Measurements from ENCODE around the gene SLC35F3.

Gene SLC35F3

GRCh38 chr1:234326497-234327366 is 422.3 kb downstream of the SLC35F3 start:
- no peak overlapping the region for H3K23ac ChIP-seq (ENCODE audit: low read depth, low read length, poor library complexity)
- no peak overlapping the region for H3K14ac ChIP-seq (ENCODE audit: low read length)
- DNase-seq (ENCODE audit: low spot score): peak; percentile 56
- H2BK5ac ChIP-seq (ENCODE audit: low read length): no peak overlapping the region
- H3K4me3 ChIP-seq (ENCODE audit: low read length in 2 of 2): no peak overlapping the region
- H3K27ac ChIP-seq (replicated peaks; ENCODE audit: low read length): no peak overlapping the region
- H3K4me1 ChIP-seq (ENCODE audit: control insufficient read depth in 2 of 2, insufficient read depth in 1 of 2, low read depth in 1 of 2, low read length in 2 of 2): peaks cover 0 to 3% of the 10 kb centered on the region in 2 donors
- no peak overlapping the region for H3K9ac ChIP-seq (ENCODE audit: low read depth, low read length, poor library complexity)
- no peak overlapping the region for H2BK15ac ChIP-seq (ENCODE audit: low read length)
- no peak overlapping the region for H2BK120ac ChIP-seq (ENCODE audit: low read depth, low read length)
- no peaks in the 10 kb centered on the region for H3K79me1 ChIP-seq (ENCODE audit: low read depth, low read length)
- WGBS, 2 donors (ENCODE audit: extremely low coverage in 2 of 2, insufficient read length in 2 of 2, insufficient replicate concordance in 1 of 2): no CpG with 5 or more reads among the region's 20 CpGs
- H3K4me2 ChIP-seq (ENCODE audit: insufficient read depth, low read length, poor library complexity, severe bottlenecking): no peak overlapping the region
- no peaks in the 10 kb centered on the region for H3K9me3 ChIP-seq (replicated peaks in 1 of 2; ENCODE audit: control insufficient read depth in 2 of 2, insufficient read depth in 1 of 2, low read depth in 1 of 2, low read length in 2 of 2)
- H2AK5ac ChIP-seq (ENCODE audit: low read depth, low read length): no peak overlapping the region
- no peak overlapping the region for H2BK12ac ChIP-seq (ENCODE audit: low read length)
- no peak overlapping the region for H3K18ac ChIP-seq (ENCODE audit: low read length)
- no peak overlapping the region for H3K4ac ChIP-seq (ENCODE audit: low read length)
- H2AFZ ChIP-seq (ENCODE audit: low read length): peak overlapping the region; percentile 77
- H3K27me3 ChIP-seq (ENCODE audit: control insufficient read depth in 3 of 3, insufficient read depth in 3 of 3, low read depth in 1 of 3, low read length in 3 of 3): peaks cover 0 to 35% (median 0%) of the 10 kb centered on the region in 3 experiments
- no peaks in the 10 kb centered on the region for H3K36me3 ChIP-seq (replicated peaks in 1 of 2; ENCODE audit: control insufficient read depth in 2 of 2, insufficient read depth in 2 of 2, low read length in 2 of 2)
- no peak overlapping the region for H4K8ac ChIP-seq (ENCODE audit: low read depth, low read length)
- no peak overlapping the region for H4K91ac ChIP-seq (ENCODE audit: low read depth, low read length, poor library complexity)

GRCh38 chr1:234327577-234328164 is 423.2 kb downstream of the SLC35F3 start:
- no CpG with 5 or more reads among the region's 9 CpGs for WGBS, 2 donors (ENCODE audit: extremely low coverage in 2 of 2, insufficient read length in 2 of 2, insufficient replicate concordance in 1 of 2)

GRCh38 chr1:234330843-234331215 is 426.4 kb downstream of the SLC35F3 start:
- Histone ChIP-seq H3K79me1 (ENCODE audit: low read depth, low read length) (no peaks in the 10 kb centered on the region), H3K4ac (ENCODE audit: low read length) (no peak overlapping the region), H3K9me3 (replicated peaks in 1 of 2; ENCODE audit: control insufficient read depth in 2 of 2, insufficient read depth in 1 of 2, low read depth in 1 of 2, low read length in 2 of 2) (no peaks in the 10 kb centered on the region), H3K4me2 (ENCODE audit: insufficient read depth, low read length, poor library complexity, severe bottlenecking) (no peak overlapping the region), H3K27me3 (ENCODE audit: control insufficient read depth in 3 of 3, insufficient read depth in 3 of 3, low read depth in 1 of 3, low read length in 3 of 3) (peaks cover 0 to 13% (median 0%) of the 10 kb centered on the region in 3 experiments), H2AK5ac (ENCODE audit: low read depth, low read length) (no peak overlapping the region), H3K4me3 (ENCODE audit: low read length in 2 of 2) (no peak overlapping the region), H4K8ac (ENCODE audit: low read depth, low read length) (no peak overlapping the region), H2BK15ac (ENCODE audit: low read length) (no peak overlapping the region), H4K91ac (ENCODE audit: low read depth, low read length, poor library complexity) (no peak overlapping the region), H2BK5ac (ENCODE audit: low read length) (no peak overlapping the region), H3K14ac (ENCODE audit: low read length) (no peak overlapping the region), H3K27ac (replicated peaks; ENCODE audit: low read length) (no peak overlapping the region), H3K23ac (ENCODE audit: low read depth, low read length, poor library complexity) (no peak overlapping the region), H3K9ac (ENCODE audit: low read depth, low read length, poor library complexity) (no peak overlapping the region), H3K36me3 (replicated peaks in 1 of 2; ENCODE audit: control insufficient read depth in 2 of 2, insufficient read depth in 2 of 2, low read length in 2 of 2) (no peaks in the 10 kb centered on the region), H3K18ac (ENCODE audit: low read length) (no peak overlapping the region), H2BK120ac (ENCODE audit: low read depth, low read length) (no peak overlapping the region), H3K4me1 (ENCODE audit: control insufficient read depth in 2 of 2, insufficient read depth in 1 of 2, low read depth in 1 of 2, low read length in 2 of 2) (peaks cover 0 to 3% of the 10 kb centered on the region in 2 donors), H2AFZ (ENCODE audit: low read length) (no peak overlapping the region), H2BK12ac (ENCODE audit: low read length) (no peak overlapping the region)
- DNase-seq (ENCODE audit: low spot score): no peak
- no CpG with 5 or more reads among the region's 4 CpGs for WGBS, 2 donors (ENCODE audit: extremely low coverage in 2 of 2, insufficient read length in 2 of 2, insufficient replicate concordance in 1 of 2)

More at GRCh38 chr1:234327577-234328164, 423.2 kb downstream of the SLC35F3 start:
- Histone ChIP-seq H3K14ac (ENCODE audit: low read length) (no peak overlapping the region), H2AK5ac (ENCODE audit: low read depth, low read length) (no peak overlapping the region), H3K9ac (ENCODE audit: low read depth, low read length, poor library complexity) (no peak overlapping the region), H4K8ac (ENCODE audit: low read depth, low read length) (no peak overlapping the region), H3K27ac (replicated peaks; ENCODE audit: low read length) (no peak overlapping the region), H3K79me1 (ENCODE audit: low read depth, low read length) (no peaks in the 10 kb centered on the region), H3K4me2 (ENCODE audit: insufficient read depth, low read length, poor library complexity, severe bottlenecking) (no peak overlapping the region), H3K4ac (ENCODE audit: low read length) (no peak overlapping the region), H3K9me3 (replicated peaks in 1 of 2; ENCODE audit: control insufficient read depth in 2 of 2, insufficient read depth in 1 of 2, low read depth in 1 of 2, low read length in 2 of 2) (no peaks in the 10 kb centered on the region), H4K91ac (ENCODE audit: low read depth, low read length, poor library complexity) (no peak overlapping the region), H2BK120ac (ENCODE audit: low read depth, low read length) (no peak overlapping the region), H2BK12ac (ENCODE audit: low read length) (no peak overlapping the region), H2BK15ac (ENCODE audit: low read length) (no peak overlapping the region), H3K4me1 (ENCODE audit: control insufficient read depth in 2 of 2, insufficient read depth in 1 of 2, low read depth in 1 of 2, low read length in 2 of 2) (peaks cover 0 to 3% of the 10 kb centered on the region in 2 donors), H3K23ac (ENCODE audit: low read depth, low read length, poor library complexity) (no peak overlapping the region), H3K36me3 (replicated peaks in 1 of 2; ENCODE audit: control insufficient read depth in 2 of 2, insufficient read depth in 2 of 2, low read length in 2 of 2) (no peaks in the 10 kb centered on the region), H2BK5ac (ENCODE audit: low read length) (no peak overlapping the region), H3K27me3 (ENCODE audit: control insufficient read depth in 3 of 3, insufficient read depth in 3 of 3, low read depth in 1 of 3, low read length in 3 of 3) (peaks cover 0 to 30% (median 0%) of the 10 kb centered on the region in 3 experiments), H2AFZ (ENCODE audit: low read length) (no peak overlapping the region), H3K18ac (ENCODE audit: low read length) (no peak overlapping the region), H3K4me3 (ENCODE audit: low read length in 2 of 2) (no peak overlapping the region)
- no peak for DNase-seq (ENCODE audit: low spot score)

- DNase-seq (ENCODE audit: low spot score): no peak
- H4K91ac ChIP-seq (ENCODE audit: low read depth, low read length, poor library complexity): no peak overlapping the region
- no peak overlapping the region for H3K27ac ChIP-seq (replicated peaks; ENCODE audit: low read length)
- no peak overlapping the region for H2BK120ac ChIP-seq (ENCODE audit: low read depth, low read length)
- H2AFZ ChIP-seq (ENCODE audit: low read length): no peak overlapping the region
- no peak overlapping the region for H3K9ac ChIP-seq (ENCODE audit: low read depth, low read length, poor library complexity)
- H3K18ac ChIP-seq (ENCODE audit: low read length): no peak overlapping the region
- H4K8ac ChIP-seq (ENCODE audit: low read depth, low read length): no peak overlapping the region
- H2BK15ac ChIP-seq (ENCODE audit: low read length): no peak overlapping the region
- no peak overlapping the region for H3K14ac ChIP-seq (ENCODE audit: low read length)
- H3K27me3 ChIP-seq (ENCODE audit: control insufficient read depth in 3 of 3, insufficient read depth in 3 of 3, low read depth in 1 of 3, low read length in 3 of 3): peaks cover 0 to 8% (median 0%) of the 10 kb centered on the region in 3 experiments
- H3K4ac ChIP-seq (ENCODE audit: low read length): no peak overlapping the region
- H3K36me3 ChIP-seq (replicated peaks in 1 of 2; ENCODE audit: control insufficient read depth in 2 of 2, insufficient read depth in 2 of 2, low read length in 2 of 2): no peaks in the 10 kb centered on the region
- peaks cover 0 to 3% of the 10 kb centered on the region in 2 donors for H3K4me1 ChIP-seq (ENCODE audit: control insufficient read depth in 2 of 2, insufficient read depth in 1 of 2, low read depth in 1 of 2, low read length in 2 of 2)
- H2AK5ac ChIP-seq (ENCODE audit: low read depth, low read length): no peak overlapping the region
- no peak overlapping the region for H2BK12ac ChIP-seq (ENCODE audit: low read length)
- H3K79me1 ChIP-seq (ENCODE audit: low read depth, low read length): no peaks in the 10 kb centered on the region
- H3K23ac ChIP-seq (ENCODE audit: low read depth, low read length, poor library complexity): no peak overlapping the region
- H3K4me2 ChIP-seq (ENCODE audit: insufficient read depth, low read length, poor library complexity, severe bottlenecking): no peak overlapping the region
- no peaks in the 10 kb centered on the region for H3K9me3 ChIP-seq (replicated peaks in 1 of 2; ENCODE audit: control insufficient read depth in 2 of 2, insufficient read depth in 1 of 2, low read depth in 1 of 2, low read length in 2 of 2)
- WGBS, 2 donors (ENCODE audit: extremely low coverage in 2 of 2, insufficient read length in 2 of 2, insufficient replicate concordance in 1 of 2): no CpG with 5 or more reads among the region's 2 CpGs
- H2BK5ac ChIP-seq (ENCODE audit: low read length): no peak overlapping the region
- H3K4me3 ChIP-seq (ENCODE audit: low read length in 2 of 2): no peak overlapping the region
Measured at GRCh38 chr1:234331507-234331906, 427.0 kb downstream of the SLC35F3 start.

All from neuronal stem cell (in vitro differentiated cells).